K562 (cell line): ENCODE results near the gene HS3ST4.

Source experiments
- MYC ChIP-seq, 2 experiments: fragments of 250-450 bp in 1 of 2; sonication (Bioruptor Pico) in 1 of 2; IDR thresholded peaks; 2 replicates each; pipeline versions ENCODE4 v1.5.1 to v1.6.1; 2012 to 2021; ENCODE audit warnings: low read depth in 2 of 2, borderline replicate concordance in 1 of 2, improper control_type of control experiment in 1 of 2, low read length in 1 of 2, mild to moderate bottlenecking in 1 of 2, moderate library complexity in 1 of 2
- POLR2AphosphoS5 ChIP-seq: IDR thresholded peaks from 2 replicates; pipeline ENCODE4 v1.6.1; 2011; ENCODE audit warnings: mild to moderate bottlenecking, low read depth, low read length, moderate library complexity; ENCODE audit not compliant: control insufficient read depth, insufficient read depth
- ZBTB1 ChIP-seq: sonication (generic); formaldehyde crosslinking; IDR thresholded peaks from 2 replicates; pipeline ENCODE4 v1.8.1; 2023; ENCODE audit warnings: missing genetic modification reagents, low read depth, mild to moderate bottlenecking, borderline replicate concordance
- TF ChIP-seq, protein P1 (sequence below), 3 experiments: IDR thresholded peaks in 2 of 3; conservative IDR thresholded peaks in 1 of 3; 2 replicates each; pipeline ENCODE4 v1.5.1; 2011 to 2012; ENCODE audit warnings: low read length in 3 of 3, mild to moderate bottlenecking in 3 of 3, control low read depth in 2 of 3, improper control_type of control experiment in 1 of 3, inconsistent platforms in 1 of 3, low read depth in 1 of 3, mixed read lengths in 1 of 3, moderate library complexity in 1 of 3; ENCODE audit not compliant: insufficient read depth in 2 of 3

DNA sequence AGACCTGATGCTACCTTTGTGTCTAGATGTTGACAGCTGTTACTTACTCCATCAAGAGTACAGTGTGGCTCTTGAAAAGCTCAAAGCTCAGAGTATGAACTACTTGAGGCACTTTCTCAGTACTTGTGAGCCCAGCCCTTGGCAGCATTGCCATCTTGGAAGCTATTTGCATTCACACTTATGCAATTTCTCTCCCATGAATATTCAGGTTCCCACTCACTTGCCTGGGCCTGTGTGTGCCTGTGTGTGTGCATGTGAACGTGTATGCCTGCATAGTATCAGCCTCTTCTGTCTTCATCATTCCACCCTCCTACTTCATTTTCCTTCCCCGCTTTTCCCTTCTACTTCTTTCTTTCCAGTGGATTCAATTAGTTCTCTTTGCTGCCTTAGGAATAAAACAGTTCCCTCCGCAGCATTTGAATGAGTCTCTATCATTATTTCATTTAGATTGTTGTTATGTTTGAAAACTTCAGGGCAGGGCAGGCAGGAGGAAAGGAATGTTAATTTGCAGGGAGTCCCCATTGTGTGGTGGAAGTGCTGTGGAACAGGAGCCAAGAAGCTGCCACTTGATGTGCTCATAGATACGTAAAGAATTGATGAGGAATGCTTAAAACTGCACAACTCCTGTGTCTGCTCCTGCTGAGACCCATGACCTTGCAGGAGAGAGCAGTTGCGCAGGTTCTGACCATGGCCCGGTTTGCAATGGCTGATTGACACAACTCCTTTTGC lies 58.9 kb downstream of the HS3ST4 start:
- TF ChIP-seq MYC (IDR thresholded peaks at IDR 0.05; ENCODE audit: low read depth, low read length) (no peak), MYC (CRISPR knock-in tag; IDR thresholded peaks at IDR 0.05; ENCODE audit: borderline replicate concordance, low read depth) (no peak), POLR2AphosphoS5 (no peak), ZBTB1 (CRISPR knock-in tag) (no peak)
- TF ChIP-seq, protein P1, sequence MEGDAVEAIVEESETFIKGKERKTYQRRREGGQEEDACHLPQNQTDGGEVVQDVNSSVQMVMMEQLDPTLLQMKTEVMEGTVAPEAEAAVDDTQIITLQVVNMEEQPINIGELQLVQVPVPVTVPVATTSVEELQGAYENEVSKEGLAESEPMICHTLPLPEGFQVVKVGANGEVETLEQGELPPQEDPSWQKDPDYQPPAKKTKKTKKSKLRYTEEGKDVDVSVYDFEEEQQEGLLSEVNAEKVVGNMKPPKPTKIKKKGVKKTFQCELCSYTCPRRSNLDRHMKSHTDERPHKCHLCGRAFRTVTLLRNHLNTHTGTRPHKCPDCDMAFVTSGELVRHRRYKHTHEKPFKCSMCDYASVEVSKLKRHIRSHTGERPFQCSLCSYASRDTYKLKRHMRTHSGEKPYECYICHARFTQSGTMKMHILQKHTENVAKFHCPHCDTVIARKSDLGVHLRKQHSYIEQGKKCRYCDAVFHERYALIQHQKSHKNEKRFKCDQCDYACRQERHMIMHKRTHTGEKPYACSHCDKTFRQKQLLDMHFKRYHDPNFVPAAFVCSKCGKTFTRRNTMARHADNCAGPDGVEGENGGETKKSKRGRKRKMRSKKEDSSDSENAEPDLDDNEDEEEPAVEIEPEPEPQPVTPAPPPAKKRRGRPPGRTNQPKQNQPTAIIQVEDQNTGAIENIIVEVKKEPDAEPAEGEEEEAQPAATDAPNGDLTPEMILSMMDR (IDR thresholded peaks at IDR 0.05 in 2 of 3, conservative IDR thresholded peaks at IDR 0.05 in 1 of 3; ENCODE audit: insufficient read depth in 2 of 3, low read depth in 1 of 3, low read length in 3 of 3), result no peak
